ENCODE measurements around the gene ROR2.

GRCh38 chr9:91740701-91741100 is 209.3 kb downstream of the ROR2 start:
- TF ChIP-seq YY1 (IDR thresholded peaks at IDR 0.05; ENCODE audit: low read depth) (no peak), TAF1 (IDR thresholded peaks at IDR 0.05; ENCODE audit: low read depth) (no peak), MAX (IDR thresholded peaks at IDR 0.05) (no peak), RAD21 (IDR thresholded peaks at IDR 0.05; ENCODE audit: low read depth) (no peak), CREB1 (IDR thresholded peaks at IDR 0.05; ENCODE audit: low read depth) (no peak), EP300 (IDR thresholded peaks at IDR 0.05; ENCODE audit: borderline replicate concordance) (no peak), NFIC (IDR thresholded peaks at IDR 0.05) (no peak), ZBTB7A (IDR thresholded peaks at IDR 0.05; ENCODE audit: low read depth) (no peak), TEAD4 (IDR thresholded peaks at IDR 0.05) (no peak), USF1 (IDR thresholded peaks at IDR 0.05) (no peak), REST (IDR thresholded peaks at IDR 0.05; ENCODE audit: low read depth) (no peak), FOXM1 (IDR thresholded peaks at IDR 0.05; ENCODE audit: borderline replicate concordance, low read depth) (no peak), EGR1 (IDR thresholded peaks at IDR 0.05) (no peak), CEBPB (IDR thresholded peaks at IDR 0.05) (no peak)

Data from Ishikawa (cell line).